T-helper 2 cell treated with Interferon-gamma antibody and Interleukin-4, amounts not matched to agents 5 μg/mL and 100 μg/mL, for 36 hours (primary cell): Measurements from ENCODE around the gene SLC35A2.

Source experiments
- DNase-seq: peaks from one replicate; pipeline ENCODE4 v3.0.0; 2021; ENCODE audit warnings: low spot score
- H3K27ac Mint-ChIP-seq: one replicate; pipeline ENCODE4 v1.8.0; 2021; ENCODE audit warnings: mild to moderate bottlenecking, mixed read lengths
- H3K27me3 Mint-ChIP-seq: one replicate; pipeline ENCODE4 v1.8.0; 2021; ENCODE audit warnings: low read depth, mixed read lengths
- H3K36me3 Mint-ChIP-seq: one replicate; pipeline ENCODE4 v1.8.0; 2021; ENCODE audit warnings: low read depth, mixed read lengths
- H3K4me1 Mint-ChIP-seq: one replicate; pipeline ENCODE4 v1.8.0; 2021; ENCODE audit warnings: low read depth, mixed read lengths
- H3K4me3 Mint-ChIP-seq: one replicate; pipeline ENCODE4 v1.8.0; 2022; ENCODE audit warnings: mild to moderate bottlenecking, moderate library complexity, mixed read lengths
- H3K9me3 Mint-ChIP-seq: one replicate; pipeline ENCODE4 v1.8.0; 2021; ENCODE audit warnings: mixed read lengths

The SLC35A2 gene

GRCh38 chrX:48937054-48937907 is 25.8 kb upstream of the SLC35A2 start:
- peaks cover 71% of the 10 kb centered on the region for H3K4me1 Mint-ChIP-seq

GRCh38 chrX:48936429-48937053 is 25.1 kb upstream of the SLC35A2 start:
- no peak for DNase-seq
- no peaks in the 10 kb centered on the region for H3K27me3 Mint-ChIP-seq
- peak overlapping the region; percentile 99 for H3K27ac Mint-ChIP-seq
- H3K4me3 Mint-ChIP-seq, result peak overlapping the region; percentile 92
- peaks cover 49% of the 10 kb centered on the region for H3K36me3 Mint-ChIP-seq
- H3K4me1 Mint-ChIP-seq, result peaks cover 64% of the 10 kb centered on the region
- H3K9me3 Mint-ChIP-seq, result no peaks in the 10 kb centered on the region

More at GRCh38 chrX:48937054-48937907, 25.8 kb upstream of the SLC35A2 start:
- peak; percentile 89 for DNase-seq
- H3K27me3 Mint-ChIP-seq, result no peaks in the 10 kb centered on the region
- peak overlapping the region; percentile 92 for H3K4me3 Mint-ChIP-seq
- H3K36me3 Mint-ChIP-seq, result peaks cover 55% of the 10 kb centered on the region
- peak overlapping the region; percentile 99 for H3K27ac Mint-ChIP-seq
- H3K9me3 Mint-ChIP-seq, result no peaks in the 10 kb centered on the region

- peak overlapping the region; percentile 54 for H3K4me3 Mint-ChIP-seq
- peaks cover 56% of the 10 kb centered on the region for H3K4me1 Mint-ChIP-seq
- H3K27ac Mint-ChIP-seq, result peak overlapping the region; percentile 67
- peaks cover 46% of the 10 kb centered on the region for H3K36me3 Mint-ChIP-seq
- H3K27me3 Mint-ChIP-seq, result no peaks in the 10 kb centered on the region
- H3K9me3 Mint-ChIP-seq, result no peaks in the 10 kb centered on the region
- no peak for DNase-seq
These were observed 23.8 kb upstream of the SLC35A2 start for GRCh38 chrX:48935301-48935670.

GRCh38 chrX:48934581-48935300 is 23.3 kb upstream of the SLC35A2 start:
- Mint-ChIP-seq H3K27ac (peak overlapping the region; percentile 67), H3K9me3 (no peaks in the 10 kb centered on the region), H3K36me3 (peaks cover 47% of the 10 kb centered on the region), H3K4me1 (peaks cover 53% of the 10 kb centered on the region), H3K4me3 (peak overlapping the region; percentile 54), H3K27me3 (no peaks in the 10 kb centered on the region)
- DNase-seq, result no peak

- Mint-ChIP-seq H3K4me3 (peak overlapping the region; percentile 45), H3K4me1 (peaks cover 43% of the 10 kb centered on the region)
- no peak for DNase-seq
These were observed 22.3 kb upstream of the SLC35A2 start for GRCh38 chrX:48933757-48934156.

GRCh38 chrX:48927736-48928382 is 16.4 kb upstream of the SLC35A2 start:
- no peak for DNase-seq
- Mint-ChIP-seq H3K4me3 (no peak overlapping the region), H3K36me3 (peaks cover 31% of the 10 kb centered on the region), H3K9me3 (no peaks in the 10 kb centered on the region), H3K4me1 (peaks cover 14% of the 10 kb centered on the region), H3K27me3 (no peaks in the 10 kb centered on the region), H3K27ac (no peak overlapping the region)

More at GRCh38 chrX:48933757-48934156, 22.3 kb upstream of the SLC35A2 start:
- Mint-ChIP-seq H3K9me3 (no peaks in the 10 kb centered on the region), H3K27ac (peak overlapping the region; percentile 77), H3K27me3 (no peaks in the 10 kb centered on the region), H3K36me3 (peaks cover 47% of the 10 kb centered on the region)

GRCh38 chrX:48927123-48927522 is 15.7 kb upstream of the SLC35A2 start:
- Mint-ChIP-seq H3K27ac (no peak overlapping the region), H3K4me1 (peaks cover 16% of the 10 kb centered on the region), H3K36me3 (peaks cover 32% of the 10 kb centered on the region), H3K27me3 (no peaks in the 10 kb centered on the region), H3K9me3 (no peaks in the 10 kb centered on the region), H3K4me3 (no peak overlapping the region)
- no peak for DNase-seq

GRCh38 chrX:48924270-48924669 is 12.8 kb upstream of the SLC35A2 start:
- DNase-seq, result no peak
- Mint-ChIP-seq H3K4me3 (peak overlapping the region; percentile 28), H3K9me3 (no peaks in the 10 kb centered on the region), H3K27ac (peak overlapping the region; percentile 79), H3K36me3 (peaks cover 30% of the 10 kb centered on the region), H3K4me1 (peaks cover 33% of the 10 kb centered on the region), H3K27me3 (no peaks in the 10 kb centered on the region)

- peaks cover 33% of the 10 kb centered on the region for H3K4me1 Mint-ChIP-seq
- no peak for DNase-seq
- no peaks in the 10 kb centered on the region for H3K9me3 Mint-ChIP-seq
- H3K4me3 Mint-ChIP-seq, result no peak overlapping the region
- peaks cover 30% of the 10 kb centered on the region for H3K36me3 Mint-ChIP-seq
- no peaks in the 10 kb centered on the region for H3K27me3 Mint-ChIP-seq
- H3K27ac Mint-ChIP-seq, result peak overlapping the region; percentile 79
These were observed 12.3 kb upstream of the SLC35A2 start for GRCh38 chrX:48923771-48924170.

- Mint-ChIP-seq H3K4me1 (peaks cover 35% of the 10 kb centered on the region), H3K9me3 (no peaks in the 10 kb centered on the region), H3K4me3 (peak overlapping the region; percentile 97), H3K27ac (peak overlapping the region; percentile 98), H3K36me3 (peaks cover 51% of the 10 kb centered on the region), H3K27me3 (peaks cover 3% of the 10 kb centered on the region)
- DNase-seq, result no peak
These were observed 9.3 kb upstream of the SLC35A2 start for GRCh38 chrX:48920718-48921104.

- peak; percentile 57 for DNase-seq
- peak overlapping the region; percentile 98 for H3K27ac Mint-ChIP-seq
- peaks cover 3% of the 10 kb centered on the region for H3K27me3 Mint-ChIP-seq
- peaks cover 34% of the 10 kb centered on the region for H3K4me1 Mint-ChIP-seq
- peaks cover 52% of the 10 kb centered on the region for H3K36me3 Mint-ChIP-seq
- H3K4me3 Mint-ChIP-seq, result peak overlapping the region; percentile 97
- H3K9me3 Mint-ChIP-seq, result no peaks in the 10 kb centered on the region
These were observed 8.7 kb upstream of the SLC35A2 start for GRCh38 chrX:48919947-48920717.

GRCh38 chrX:48919360-48919841 is 8.0 kb upstream of the SLC35A2 start:
- Mint-ChIP-seq H3K4me1 (peaks cover 39% of the 10 kb centered on the region), H3K9me3 (no peaks in the 10 kb centered on the region), H3K27me3 (peaks cover 3% of the 10 kb centered on the region), H3K36me3 (peaks cover 57% of the 10 kb centered on the region), H3K27ac (peak overlapping the region; percentile 98), H3K4me3 (peak overlapping the region; percentile 97)
- no peak for DNase-seq
